KG1 (cell line): ENCODE data around the gene MEF2A.
A peak's percentile ranks its signal among the peaks of the same experiment; 100 is the strongest.

Experiments used
- DNase-seq: peaks from one replicate; lab custom pipeline; 2025; lab: John Stamatoyannopoulos, UW

The MEF2A gene

GRCh38 chr15:99564221-99565048 lies 1.3 kb upstream of the MEF2A start:
- DNase-seq, result peak; percentile 65

- DNase-seq, result no peak
Observed at GRCh38 chr15:99565049-99565298, 810 bp upstream of the MEF2A start.

GRCh38 chr15:99566157-99566897 lies 543 bp downstream of the MEF2A start:
- DNase-seq, result no peak

DNA sequence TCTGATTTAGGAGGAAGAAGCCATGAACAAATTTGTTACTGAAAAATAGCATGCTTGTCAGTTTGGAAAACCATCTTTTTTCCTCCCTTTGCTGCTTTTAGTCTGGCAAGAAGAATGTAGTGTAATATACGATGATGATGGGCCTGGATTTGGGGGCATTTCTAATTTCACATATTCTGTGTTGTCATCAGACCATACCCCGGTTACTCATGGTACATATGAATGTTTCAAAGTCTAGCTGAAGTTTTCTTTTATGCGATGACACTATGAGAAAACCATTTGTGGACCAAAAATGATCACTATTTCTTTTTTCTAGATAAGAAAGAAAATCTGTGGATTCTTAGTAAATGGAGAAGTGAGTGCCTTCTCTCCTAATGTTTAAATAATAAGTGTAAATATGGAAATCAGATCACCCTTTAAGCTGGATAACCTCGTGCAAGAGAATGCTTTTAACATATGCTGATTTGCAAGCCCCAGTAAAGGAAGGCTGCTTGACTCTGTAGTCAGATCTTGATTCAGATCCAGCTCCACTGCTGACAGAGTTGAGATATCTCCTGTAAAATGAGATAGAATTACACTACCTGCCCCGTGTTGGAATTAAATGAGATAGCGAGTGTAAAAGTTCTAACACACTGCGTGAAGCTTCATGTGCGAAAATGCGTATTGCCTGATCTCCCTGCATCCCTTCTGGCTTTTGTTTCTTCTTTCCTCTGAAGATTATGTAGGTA lies 3.0 kb downstream of the MEF2A start:
- DNase-seq, result no peak

DNA sequence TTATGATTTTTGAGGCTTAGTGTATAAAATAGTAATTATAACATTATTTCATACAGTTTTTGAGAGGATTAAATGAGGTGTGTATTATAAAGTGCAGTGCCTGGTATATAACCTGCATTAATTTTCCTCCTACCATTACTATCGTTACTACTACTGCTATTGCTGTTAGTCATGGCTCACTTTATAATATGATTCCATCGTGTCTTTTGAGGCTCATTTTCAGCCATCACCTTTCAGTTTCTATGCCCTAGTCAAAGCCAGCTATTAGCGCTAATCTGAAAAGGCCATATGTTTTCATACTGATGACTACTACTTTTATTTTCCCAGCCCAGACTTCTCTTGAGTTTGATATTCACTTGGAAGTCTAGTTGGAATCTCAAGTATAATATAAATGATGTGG lies 5.5 kb downstream of the MEF2A start:
- DNase-seq, result no peak

DNA sequence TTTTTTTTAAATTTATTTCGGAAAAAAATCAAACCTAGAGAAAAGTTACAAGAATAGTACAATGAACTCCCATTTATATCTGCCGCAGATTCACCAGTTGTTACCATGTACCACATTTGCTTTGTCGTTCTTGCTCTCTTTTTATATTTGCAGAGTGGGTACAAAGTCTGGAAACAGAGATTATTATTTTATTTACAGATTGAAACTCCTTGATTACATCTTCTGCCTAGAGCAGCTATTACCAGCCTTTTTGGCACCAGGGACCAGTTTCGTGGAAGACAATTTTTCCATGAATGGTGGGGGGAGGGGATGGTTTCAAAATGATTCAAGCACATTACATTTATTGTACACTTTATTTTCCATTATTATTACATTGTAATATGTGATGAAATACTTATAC lies 8.3 kb downstream of the MEF2A start:
- no peak for DNase-seq

DNA sequence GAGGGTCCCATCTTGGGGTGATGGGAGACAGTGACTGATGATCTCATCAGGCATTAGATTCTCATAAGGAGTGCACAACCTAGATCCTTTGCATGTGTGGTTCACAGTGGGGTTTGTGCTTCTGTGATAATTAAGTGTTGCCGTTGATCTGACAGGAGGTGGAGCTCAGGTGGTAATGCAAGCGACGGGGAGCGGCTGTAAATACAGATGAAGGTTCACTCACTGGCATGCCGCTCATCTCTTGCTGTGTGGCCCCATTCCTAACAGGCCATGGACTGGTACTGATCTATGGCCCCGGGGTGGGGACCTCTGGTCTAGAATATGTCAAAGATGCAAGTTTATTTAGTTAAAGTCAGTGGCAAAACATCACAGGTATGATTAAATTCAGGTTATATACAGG lies 8.7 kb downstream of the MEF2A start:
- no peak for DNase-seq

DNA sequence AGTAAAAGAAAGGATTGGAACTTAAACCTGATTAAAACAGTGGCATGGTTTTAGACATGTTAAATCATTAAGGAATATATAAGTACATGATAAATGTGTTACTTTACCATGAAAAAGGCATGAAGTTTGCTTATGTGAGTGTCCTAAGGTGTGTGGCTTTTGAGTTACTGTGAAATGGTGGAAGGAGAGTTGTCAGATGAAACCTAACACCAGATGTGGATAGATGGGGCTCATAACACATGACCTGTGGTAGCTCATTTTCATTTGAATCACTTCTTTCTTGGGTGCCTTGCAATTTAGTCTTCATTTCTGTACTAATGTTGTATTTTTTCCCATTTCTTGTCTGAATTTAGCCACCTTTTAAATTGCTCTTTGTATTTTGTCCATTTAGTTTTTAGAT lies 13.0 kb downstream of the MEF2A start:
- no peak for DNase-seq

- no peak for DNase-seq
Observed at GRCh38 chr15:99580076-99580475, 14.3 kb downstream of the MEF2A start.

DNA sequence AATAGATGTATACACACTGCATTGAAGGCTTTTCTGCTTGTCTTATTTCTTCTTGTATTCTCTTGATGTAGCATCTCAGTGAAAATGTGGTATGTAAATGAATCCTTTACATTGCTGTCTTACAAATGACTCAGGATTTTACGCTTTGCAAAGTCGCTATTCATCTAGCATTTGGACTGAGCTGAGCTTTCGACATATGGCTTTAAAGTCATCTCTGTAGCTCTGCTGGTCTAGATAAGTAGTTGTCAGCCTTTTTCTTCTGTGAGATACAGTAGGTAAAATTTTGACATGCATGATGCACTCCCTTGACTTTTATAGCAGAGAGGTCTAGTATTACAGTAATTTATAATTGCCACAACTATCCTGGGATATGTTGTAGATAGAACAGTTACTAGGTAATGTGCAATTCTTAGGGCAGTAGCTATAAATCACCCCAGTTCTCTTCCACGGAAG lies 16.8 kb downstream of the MEF2A start:
- no peak for DNase-seq

DNA sequence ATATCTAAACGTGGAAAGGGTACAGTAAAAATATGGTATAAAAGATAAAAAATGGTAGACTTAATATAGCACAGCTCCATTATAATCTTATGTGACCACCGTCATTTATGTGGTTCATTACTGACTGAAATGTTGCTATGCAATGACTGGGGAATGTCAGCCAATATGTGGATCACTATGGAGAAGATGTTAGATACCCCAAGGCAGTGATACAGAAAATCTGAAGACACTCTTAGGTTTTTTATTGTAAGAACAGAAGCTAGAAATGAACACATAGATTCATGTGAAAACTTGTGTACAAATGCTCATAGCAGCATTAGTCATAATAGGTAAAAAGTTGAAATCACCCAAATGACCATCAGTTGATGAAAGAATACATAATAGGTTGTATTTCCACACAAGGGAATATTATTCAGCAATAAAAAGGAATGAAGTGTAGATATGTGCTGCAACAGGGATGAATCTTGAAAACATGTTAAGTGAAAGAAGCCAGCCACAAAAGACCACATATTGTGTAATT lies 18.4 kb downstream of the MEF2A start:
- no peak for DNase-seq

DNA sequence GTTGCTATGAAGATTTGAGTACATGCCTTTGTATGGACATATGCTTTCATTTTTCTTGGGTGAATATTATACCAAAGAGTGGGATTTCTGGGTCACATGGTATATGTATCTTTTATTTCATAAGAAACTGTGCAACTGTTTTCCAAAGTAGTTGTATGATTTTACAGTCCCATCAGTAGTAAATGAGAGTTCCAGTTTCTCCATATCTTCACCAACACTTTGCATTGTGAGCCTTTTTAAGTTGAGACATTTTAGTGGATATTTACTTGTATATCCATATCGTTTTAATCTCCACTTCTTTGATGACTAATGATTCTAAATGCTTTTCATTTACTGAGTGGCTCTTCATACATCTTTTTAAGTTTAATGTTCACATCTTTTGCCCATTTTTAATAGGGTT lies 20.3 kb downstream of the MEF2A start:
- no peak for DNase-seq

- no peak for DNase-seq
Observed at GRCh38 chr15:99589801-99590200, 24.0 kb downstream of the MEF2A start.

DNA sequence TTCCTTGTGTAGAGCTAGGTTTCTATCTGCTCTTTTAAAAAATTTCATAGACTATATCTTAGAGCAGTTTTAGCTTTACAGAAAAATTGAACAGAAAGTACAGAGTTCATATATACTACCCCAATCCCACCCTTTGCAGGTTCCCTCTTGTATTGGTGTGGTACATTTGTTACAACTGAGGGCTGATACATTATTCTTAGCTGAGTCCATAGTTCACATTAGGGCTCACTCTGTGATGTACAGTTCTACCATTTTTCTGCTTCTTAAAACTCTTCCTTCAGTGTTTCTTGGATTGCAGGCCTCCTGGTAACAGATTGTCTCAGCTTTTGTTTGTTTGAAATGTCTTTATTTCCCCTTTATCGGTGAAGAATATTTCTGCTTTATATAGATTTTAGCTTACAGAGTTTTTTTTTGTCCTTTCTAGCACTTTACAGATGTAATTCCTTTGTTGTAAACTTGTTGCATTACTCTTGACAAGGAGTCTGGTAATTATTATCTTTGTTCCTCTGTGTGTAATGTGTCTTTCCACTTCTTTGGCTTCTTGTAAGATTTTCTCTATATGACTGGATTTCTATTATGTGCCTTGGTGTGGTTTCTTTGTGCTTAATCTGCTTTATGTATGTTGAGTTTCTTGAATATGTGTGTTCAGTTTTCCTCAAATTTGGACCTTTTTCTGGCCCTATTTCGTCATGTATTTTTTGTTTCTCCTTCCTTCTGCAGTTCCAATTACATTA lies 25.3 kb downstream of the MEF2A start:
- no peak for DNase-seq

GRCh38 chr15:99592145-99592791 lies 26.5 kb downstream of the MEF2A start:
- DNase-seq, result no peak

GRCh38 chr15:99593070-99593469 lies 27.3 kb downstream of the MEF2A start:
- no peak for DNase-seq

- no peak for DNase-seq
Observed at GRCh38 chr15:99594916-99595315, 29.1 kb downstream of the MEF2A start.

GRCh38 chr15:99598296-99598695 lies 32.5 kb downstream of the MEF2A start:
- no peak for DNase-seq

GRCh38 chr15:99603828-99604227 lies 38.0 kb downstream of the MEF2A start:
- DNase-seq, result no peak

DNA sequence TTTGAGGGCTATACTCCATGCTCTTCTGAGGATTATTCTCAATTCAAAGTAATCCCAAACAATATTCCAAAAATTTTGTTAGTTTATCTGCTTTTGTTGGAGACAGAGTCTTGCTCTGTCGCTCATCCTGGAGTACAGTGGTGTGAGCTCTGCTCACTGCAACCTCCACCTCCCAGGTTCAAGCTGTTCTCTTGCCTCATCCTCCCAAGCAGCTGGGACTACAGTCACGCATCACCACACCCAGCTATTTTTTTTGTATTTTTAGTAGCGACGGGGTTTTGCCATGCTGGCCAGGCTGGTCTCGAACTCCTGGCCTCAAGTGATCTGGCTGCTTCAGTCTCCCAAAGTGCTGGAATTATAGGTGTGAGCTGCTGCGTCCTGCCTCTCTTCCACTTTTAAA lies 39.1 kb downstream of the MEF2A start:
- DNase-seq, result no peak

DNA sequence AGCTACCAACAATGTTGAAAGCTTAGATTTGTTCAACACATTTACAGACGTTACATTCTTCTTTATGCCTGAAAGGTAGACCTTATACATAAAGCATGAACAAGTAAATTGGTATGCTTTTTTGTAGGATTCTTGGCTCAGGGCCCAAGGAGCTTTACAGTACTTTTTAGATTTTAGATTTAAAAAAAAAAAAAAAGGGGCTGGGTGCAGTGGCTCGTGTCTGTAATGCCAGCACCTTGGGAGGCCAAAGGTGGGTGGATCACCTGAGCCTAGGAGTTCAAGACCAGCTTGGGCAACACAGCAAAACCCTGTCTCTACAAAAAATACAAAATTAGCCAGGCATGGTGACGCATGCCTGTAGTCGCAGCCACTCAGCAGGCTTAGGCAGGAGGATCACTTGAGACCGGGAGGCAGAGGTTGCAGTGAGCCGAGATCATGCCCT lies 39.7 kb downstream of the MEF2A start:
- no peak for DNase-seq

DNA sequence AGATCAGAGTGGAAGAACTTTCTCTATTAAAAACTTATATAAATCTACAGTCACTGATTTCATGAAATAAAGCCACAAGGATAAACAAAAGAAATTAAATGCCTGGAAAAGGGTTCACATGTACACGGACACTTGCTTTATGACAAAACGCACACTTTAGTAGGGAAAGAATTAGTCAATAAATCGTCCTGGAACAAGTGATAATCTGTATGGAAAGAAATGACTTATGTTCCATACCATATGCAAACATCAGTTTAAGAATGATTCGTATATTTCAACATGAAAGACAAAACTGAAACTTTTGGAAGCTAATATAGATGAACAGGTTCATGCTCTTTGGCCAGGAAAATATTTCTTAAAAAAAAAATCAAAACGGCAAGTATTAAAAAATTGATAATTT lies 40.2 kb downstream of the MEF2A start:
- no peak for DNase-seq
